Tibial artery (tissue), 4 donors: ENCODE data around the gene C11orf65.

Experiments used
- DNase-seq, 2 donors: peaks; one replicate each; pipeline ENCODE4 v3.0.0-alpha.2; 2019
- H3K27ac ChIP-seq, 2 donors: fragments of 200-600 bp; sonication (generic) in 1 of 2; 1 replicate in 1 of 2; 2 replicates in 1 of 2; pipeline ENCODE4 v1.5.1; 2018 to 2019; ENCODE audit warnings: mild to moderate bottlenecking in 1 of 2
- H3K27me3 ChIP-seq, 2 donors: fragments of 200-600 bp; sonication (generic) in 1 of 2; one replicate each; pipeline versions ENCODE4 v1.5.1 to v1.6.0; 2016 to 2019
- H3K36me3 ChIP-seq, 3 donors: fragments of 200-600 bp; sonication (generic) in 2 of 3; one replicate each; pipeline ENCODE4 v1.5.1; 2016 to 2019; ENCODE audit warnings: mild to moderate bottlenecking in 2 of 3
- H3K4me1 ChIP-seq, 4 donors: fragments of 200-600 bp; sonication (generic) in 2 of 4; 1 replicate in 3 of 4; 2 replicates in 1 of 4; pipeline ENCODE4 v1.5.1; 2016 to 2019
- H3K4me3 ChIP-seq, 2 donors: fragments of 200-600 bp; sonication (generic) in 1 of 2; 1 replicate in 1 of 2; 2 replicates in 1 of 2; pipeline ENCODE4 v1.5.1; 2018 to 2019; ENCODE audit warnings: mild to moderate bottlenecking in 2 of 2
- H3K9me3 ChIP-seq, 3 donors: fragments of 200-600 bp; sonication (generic) in 1 of 3; one replicate each; pipeline ENCODE4 v1.5.1; 2016 to 2019
- intact Hi-C: fragments of 100-400 bp; cut with DNase I; formaldehyde crosslinking; loops from one replicate; pipeline ENCODE4 v1.15.0; 2023; ENCODE audit warnings: low total_unique reads
- TF ChIP-seq, protein P1 (sequence below), 2 experiments: fragments of 200-600 bp in 1 of 2; fragments of 450-650 bp in 1 of 2; IDR thresholded peaks; one replicate each; pipeline ENCODE4 v1.5.1; 2017 to 2019; ENCODE audit warnings: antibody characterized with exemption in 2 of 2, mild to moderate bottlenecking in 1 of 2, moderate library complexity in 1 of 2

The C11orf65 gene

GRCh38 chr11:108486828-108487227, 19.5 kb upstream of the C11orf65 start:
- no peak overlapping the region for H3K4me3 ChIP-seq
- no peaks in the 10 kb centered on the region for H3K4me1 ChIP-seq

DNA sequence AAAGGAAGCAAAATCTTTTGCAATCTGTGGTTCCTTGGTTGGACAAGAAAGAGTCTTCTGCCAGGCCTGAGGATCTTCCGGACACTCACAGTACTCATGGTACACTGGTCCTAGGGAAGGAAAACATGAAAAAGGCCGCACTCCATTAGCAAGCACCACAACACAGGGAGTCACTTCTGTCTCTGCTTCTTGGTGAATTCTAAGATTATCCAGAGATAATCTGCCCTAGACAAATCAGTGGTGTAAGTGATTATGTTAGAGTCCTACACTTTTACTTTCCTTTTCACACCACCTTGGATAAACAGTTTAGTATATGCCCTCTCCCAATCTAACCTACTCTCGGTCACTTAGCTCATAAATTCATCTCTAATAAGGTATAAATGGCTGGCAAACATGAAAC, 19.0 kb upstream of the C11orf65 start:
- peaks cover 67 to 77% (median 76%) of the 10 kb centered on the region in 3 donors for H3K36me3 ChIP-seq
- H3K9me3 ChIP-seq, result no peaks in the 10 kb centered on the region
- no peaks in the 10 kb centered on the region for H3K27me3 ChIP-seq
- TF ChIP-seq, protein P1, sequence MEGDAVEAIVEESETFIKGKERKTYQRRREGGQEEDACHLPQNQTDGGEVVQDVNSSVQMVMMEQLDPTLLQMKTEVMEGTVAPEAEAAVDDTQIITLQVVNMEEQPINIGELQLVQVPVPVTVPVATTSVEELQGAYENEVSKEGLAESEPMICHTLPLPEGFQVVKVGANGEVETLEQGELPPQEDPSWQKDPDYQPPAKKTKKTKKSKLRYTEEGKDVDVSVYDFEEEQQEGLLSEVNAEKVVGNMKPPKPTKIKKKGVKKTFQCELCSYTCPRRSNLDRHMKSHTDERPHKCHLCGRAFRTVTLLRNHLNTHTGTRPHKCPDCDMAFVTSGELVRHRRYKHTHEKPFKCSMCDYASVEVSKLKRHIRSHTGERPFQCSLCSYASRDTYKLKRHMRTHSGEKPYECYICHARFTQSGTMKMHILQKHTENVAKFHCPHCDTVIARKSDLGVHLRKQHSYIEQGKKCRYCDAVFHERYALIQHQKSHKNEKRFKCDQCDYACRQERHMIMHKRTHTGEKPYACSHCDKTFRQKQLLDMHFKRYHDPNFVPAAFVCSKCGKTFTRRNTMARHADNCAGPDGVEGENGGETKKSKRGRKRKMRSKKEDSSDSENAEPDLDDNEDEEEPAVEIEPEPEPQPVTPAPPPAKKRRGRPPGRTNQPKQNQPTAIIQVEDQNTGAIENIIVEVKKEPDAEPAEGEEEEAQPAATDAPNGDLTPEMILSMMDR (IDR thresholded peaks at IDR 0.05), result no peak
- no peak overlapping the region for H3K4me3 ChIP-seq
- intact Hi-C loops, result no loop called here
- no peaks in the 10 kb centered on the region for H3K4me1 ChIP-seq
- DNase-seq, result no peak
- no peak overlapping the region for H3K27ac ChIP-seq

More at GRCh38 chr11:108486828-108487227, 19.5 kb upstream of the C11orf65 start:
- no peaks in the 10 kb centered on the region for H3K9me3 ChIP-seq
- H3K27ac ChIP-seq, result no peak overlapping the region
- H3K36me3 ChIP-seq, result peaks cover 62 to 75% (median 72%) of the 10 kb centered on the region in 3 donors
- intact Hi-C loops, result no loop called here
- no peaks in the 10 kb centered on the region for H3K27me3 ChIP-seq
- no peak for DNase-seq
- TF ChIP-seq, protein P1 (IDR thresholded peaks at IDR 0.05), result no peak

GRCh38 chr11:108483163-108483562, 15.8 kb upstream of the C11orf65 start:
- no peaks in the 10 kb centered on the region for H3K9me3 ChIP-seq
- no peaks in the 10 kb centered on the region for H3K4me1 ChIP-seq
- H3K27ac ChIP-seq, result no peak overlapping the region
- TF ChIP-seq, protein P1 (IDR thresholded peaks at IDR 0.05), result no peak
- no peaks in the 10 kb centered on the region for H3K27me3 ChIP-seq
- H3K4me3 ChIP-seq, result no peak overlapping the region
- no peak for DNase-seq
- H3K36me3 ChIP-seq, result peaks cover 56 to 71% (median 67%) of the 10 kb centered on the region in 3 donors
- intact Hi-C loops, result no loop called here

- H3K4me1 ChIP-seq, result no peaks in the 10 kb centered on the region
- peaks cover 18 to 57% (median 44%) of the 10 kb centered on the region in 3 donors for H3K36me3 ChIP-seq
- TF ChIP-seq, protein P1 (IDR thresholded peaks at IDR 0.05), result no peak
- no peaks in the 10 kb centered on the region for H3K27me3 ChIP-seq
- no peak for DNase-seq
- H3K9me3 ChIP-seq, result no peaks in the 10 kb centered on the region
- intact Hi-C loops, result no loop called here
- no peak overlapping the region for H3K4me3 ChIP-seq
- no peak overlapping the region for H3K27ac ChIP-seq
Measured at GRCh38 chr11:108474664-108475463, 7.5 kb upstream of the C11orf65 start.

GRCh38 chr11:108472681-108473080, 5.4 kb upstream of the C11orf65 start:
- intact Hi-C loops, result no loop called here

More at GRCh38 chr11:108472681-108473080, 5.4 kb upstream of the C11orf65 start:
- Histone ChIP-seq H3K4me1 (peaks cover 0 to 5% (median 2%) of the 10 kb centered on the region in 4 donors), H3K4me3 (no peak overlapping the region), H3K27ac (no peak overlapping the region), H3K27me3 (no peaks in the 10 kb centered on the region), H3K9me3 (no peaks in the 10 kb centered on the region), H3K36me3 (peaks cover 16 to 46% (median 23%) of the 10 kb centered on the region in 3 donors)
- DNase-seq, result no peak
- TF ChIP-seq, protein P1 (IDR thresholded peaks at IDR 0.05), result no peak
